Esophagus squamous epithelium (tissue), 4 donors: Measurements from ENCODE around the gene PPIP5K1.
"Not testable (repeated sequence)": the region's sequence is repeated elsewhere in the genome, so short reads cannot be mapped to it uniquely, and the experiment has no call there.

Source experiments
- CTCF ChIP-seq, 6 experiments: fragments of 450-650 bp in 4 of 6; fragments of 200-600 bp in 2 of 6; sonication (generic) in 2 of 6; IDR thresholded peaks; one replicate each; pipeline ENCODE4 v1.5.1; 2016 to 2019; ENCODE audit warnings: antibody characterized with exemption in 6 of 6, mild to moderate bottlenecking in 4 of 6, moderate library complexity in 4 of 6
- POLR2A ChIP-seq, 4 donors: fragments of 450-650 bp; IDR thresholded peaks; one replicate each; pipeline ENCODE4 v1.6.1; 2017; ENCODE audit warnings: antibody characterized with exemption in 4 of 4, mild to moderate bottlenecking in 4 of 4, moderate library complexity in 3 of 4

- not testable (repeated sequence) for TF ChIP-seq CTCF, POLR2A (IDR thresholded peaks at IDR 0.05)
These were observed 28.7 kb upstream of the PPIP5K1 start, which contains the start of gene STRC for GRCh38 chr15:43618700-43619099.
